Peyer's patch (tissue), 4 donors: ENCODE data around the gene CTF1.

Experiments used
- POLR2A ChIP-seq, 2 donors: fragments of 450-650 bp; IDR thresholded peaks; one replicate each; pipeline ENCODE4 v1.5.1; 2017; ENCODE audit warnings: antibody characterized with exemption in 2 of 2, mild to moderate bottlenecking in 2 of 2, moderate library complexity in 2 of 2
- TF ChIP-seq, protein P1 (sequence below), 6 experiments: fragments of 450-650 bp in 4 of 6; fragments of 200-600 bp in 2 of 6; sonication (generic) in 1 of 6; IDR thresholded peaks; one replicate each; pipeline ENCODE4 v1.5.1; 2017 to 2019; ENCODE audit warnings: antibody characterized with exemption in 6 of 6, mild to moderate bottlenecking in 3 of 6, moderate library complexity in 1 of 6

GRCh38 chr16:30893417-30893743 lies 3.0 kb upstream of the CTF1 start:
- TF ChIP-seq, protein P1, sequence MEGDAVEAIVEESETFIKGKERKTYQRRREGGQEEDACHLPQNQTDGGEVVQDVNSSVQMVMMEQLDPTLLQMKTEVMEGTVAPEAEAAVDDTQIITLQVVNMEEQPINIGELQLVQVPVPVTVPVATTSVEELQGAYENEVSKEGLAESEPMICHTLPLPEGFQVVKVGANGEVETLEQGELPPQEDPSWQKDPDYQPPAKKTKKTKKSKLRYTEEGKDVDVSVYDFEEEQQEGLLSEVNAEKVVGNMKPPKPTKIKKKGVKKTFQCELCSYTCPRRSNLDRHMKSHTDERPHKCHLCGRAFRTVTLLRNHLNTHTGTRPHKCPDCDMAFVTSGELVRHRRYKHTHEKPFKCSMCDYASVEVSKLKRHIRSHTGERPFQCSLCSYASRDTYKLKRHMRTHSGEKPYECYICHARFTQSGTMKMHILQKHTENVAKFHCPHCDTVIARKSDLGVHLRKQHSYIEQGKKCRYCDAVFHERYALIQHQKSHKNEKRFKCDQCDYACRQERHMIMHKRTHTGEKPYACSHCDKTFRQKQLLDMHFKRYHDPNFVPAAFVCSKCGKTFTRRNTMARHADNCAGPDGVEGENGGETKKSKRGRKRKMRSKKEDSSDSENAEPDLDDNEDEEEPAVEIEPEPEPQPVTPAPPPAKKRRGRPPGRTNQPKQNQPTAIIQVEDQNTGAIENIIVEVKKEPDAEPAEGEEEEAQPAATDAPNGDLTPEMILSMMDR (IDR thresholded peaks at IDR 0.05) = no peak
- no peak for TF ChIP-seq POLR2A (IDR thresholded peaks at IDR 0.05)
